GM18505 (cell line): ENCODE data around the gene UCP2.

Experiments
- ATAC-seq: cut with Tn5 transposase; IDR thresholded peaks from one replicate; pipeline ENCODE4 v1.9.1; 2021; ENCODE audit not compliant: unreplicated experiment
- POLR2A ChIP-seq: IDR thresholded peaks from 4 replicates; pipeline ENCODE4 v1.6.1; 2011; ENCODE audit warnings: borderline replicate concordance; ENCODE audit not compliant: insufficient read depth, insufficient read length; ENCODE audit errors: extremely low read depth

The UCP2 gene, protein sequence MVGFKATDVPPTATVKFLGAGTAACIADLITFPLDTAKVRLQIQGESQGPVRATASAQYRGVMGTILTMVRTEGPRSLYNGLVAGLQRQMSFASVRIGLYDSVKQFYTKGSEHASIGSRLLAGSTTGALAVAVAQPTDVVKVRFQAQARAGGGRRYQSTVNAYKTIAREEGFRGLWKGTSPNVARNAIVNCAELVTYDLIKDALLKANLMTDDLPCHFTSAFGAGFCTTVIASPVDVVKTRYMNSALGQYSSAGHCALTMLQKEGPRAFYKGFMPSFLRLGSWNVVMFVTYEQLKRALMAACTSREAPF

DNA sequence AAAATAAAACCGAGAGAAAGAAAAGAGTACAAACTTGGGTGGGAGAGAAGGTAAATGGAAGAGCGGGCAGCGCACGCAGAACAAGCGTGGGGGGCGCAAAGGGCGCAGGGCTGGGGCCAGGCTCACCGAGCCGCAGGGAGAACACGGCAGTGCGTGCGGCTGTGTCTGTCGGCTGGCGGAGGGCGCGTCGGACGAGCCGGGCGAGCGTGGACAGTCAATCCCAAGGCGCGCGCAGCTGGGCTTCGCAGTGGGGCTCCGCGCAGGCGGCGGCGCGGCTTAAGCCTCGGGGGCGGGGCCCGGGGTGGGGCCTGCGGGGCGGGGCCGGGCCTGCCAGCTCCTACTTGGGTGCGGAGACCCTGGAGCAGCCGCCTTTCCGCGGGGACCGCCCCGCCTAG lies at the start of gene UCP2:
Gene UCP2, minus strand, starts transcription at position 249 of the 395 bp plus-strand sequence. CDS start 4,465 bp downstream, outside the sequence.
- TF ChIP-seq POLR2A = peak; percentile 97
- peak; percentile 45 for ATAC-seq

DNA sequence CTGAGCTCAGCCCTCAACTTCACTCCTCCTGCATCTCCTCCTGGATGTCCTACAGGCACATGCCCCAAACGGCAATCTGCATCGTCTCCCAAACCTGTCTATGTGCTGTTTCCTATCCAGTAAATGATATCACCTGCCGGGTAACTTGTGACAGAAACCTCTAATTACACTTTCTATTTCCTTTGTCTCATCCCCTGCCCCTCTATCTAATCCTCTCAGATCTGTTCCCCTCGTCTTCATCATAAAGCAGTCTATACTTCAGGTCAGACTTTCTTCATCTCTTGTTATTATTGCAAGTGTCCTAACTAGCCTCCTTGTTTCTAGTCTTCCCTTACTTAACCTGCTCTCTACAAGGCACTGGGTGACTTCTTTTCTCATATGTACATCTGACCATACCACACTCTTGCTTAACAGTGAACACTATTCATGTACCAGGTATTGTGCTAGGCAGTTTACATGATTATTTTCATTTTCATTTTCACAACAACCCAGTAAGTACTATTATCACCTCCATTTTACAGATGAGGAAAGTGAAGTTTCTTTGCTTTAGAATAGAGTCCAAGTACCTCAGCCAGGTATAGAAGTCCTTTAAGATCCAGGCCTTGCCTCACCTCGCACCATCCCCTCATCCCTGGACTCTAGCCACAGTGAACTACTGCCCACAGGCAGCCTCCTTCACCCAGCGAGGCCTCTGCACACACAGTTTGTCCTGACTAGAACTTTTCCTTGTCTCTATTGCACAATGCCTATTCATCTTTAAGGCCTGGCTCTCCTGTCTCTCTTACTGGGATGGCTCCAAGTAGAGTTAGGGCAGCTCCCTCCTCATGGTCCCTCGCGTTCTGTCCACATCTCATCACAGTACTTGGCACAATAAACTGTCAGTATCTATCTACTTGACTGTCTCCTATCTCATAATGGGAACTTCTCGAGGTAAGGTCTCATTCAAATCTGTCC lies 48.4 kb upstream of the UCP2 start:
- no peak for ATAC-seq
- no peak for TF ChIP-seq POLR2A

DNA sequence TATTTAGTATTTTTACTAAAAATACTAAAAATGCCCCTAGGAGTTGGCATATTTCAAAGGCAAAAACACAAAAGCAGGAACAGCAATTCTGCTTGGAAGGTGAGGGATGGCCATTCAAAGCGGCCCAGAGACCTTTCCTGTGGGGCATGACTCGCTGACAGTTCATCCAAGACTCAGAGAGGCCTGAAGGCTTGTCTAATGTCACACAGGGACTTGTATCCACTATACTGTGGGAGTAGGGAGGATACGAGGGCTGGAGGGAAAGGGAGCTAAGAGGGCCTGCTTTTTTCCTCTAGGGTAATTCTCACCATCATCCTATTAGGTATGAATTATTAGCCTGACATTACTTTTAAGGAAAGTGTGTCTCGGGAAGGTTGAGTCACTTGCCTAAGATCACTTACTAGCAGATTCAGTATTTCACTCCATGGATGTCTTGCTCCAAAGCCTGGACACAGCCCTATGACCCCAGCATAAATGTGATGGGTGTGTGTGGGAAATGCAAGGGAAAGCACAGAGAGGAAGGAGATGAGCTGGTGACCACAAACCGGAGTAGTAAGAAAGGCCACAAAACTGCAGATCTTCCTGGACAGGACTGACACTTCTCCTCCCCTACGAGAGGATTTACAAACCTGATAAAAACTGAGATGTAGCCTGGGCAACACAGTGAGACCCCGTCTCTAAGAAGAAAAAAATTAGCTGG lies 43.0 kb upstream of the UCP2 start:
- no peak for ATAC-seq
- TF ChIP-seq POLR2A = no peak

DNA sequence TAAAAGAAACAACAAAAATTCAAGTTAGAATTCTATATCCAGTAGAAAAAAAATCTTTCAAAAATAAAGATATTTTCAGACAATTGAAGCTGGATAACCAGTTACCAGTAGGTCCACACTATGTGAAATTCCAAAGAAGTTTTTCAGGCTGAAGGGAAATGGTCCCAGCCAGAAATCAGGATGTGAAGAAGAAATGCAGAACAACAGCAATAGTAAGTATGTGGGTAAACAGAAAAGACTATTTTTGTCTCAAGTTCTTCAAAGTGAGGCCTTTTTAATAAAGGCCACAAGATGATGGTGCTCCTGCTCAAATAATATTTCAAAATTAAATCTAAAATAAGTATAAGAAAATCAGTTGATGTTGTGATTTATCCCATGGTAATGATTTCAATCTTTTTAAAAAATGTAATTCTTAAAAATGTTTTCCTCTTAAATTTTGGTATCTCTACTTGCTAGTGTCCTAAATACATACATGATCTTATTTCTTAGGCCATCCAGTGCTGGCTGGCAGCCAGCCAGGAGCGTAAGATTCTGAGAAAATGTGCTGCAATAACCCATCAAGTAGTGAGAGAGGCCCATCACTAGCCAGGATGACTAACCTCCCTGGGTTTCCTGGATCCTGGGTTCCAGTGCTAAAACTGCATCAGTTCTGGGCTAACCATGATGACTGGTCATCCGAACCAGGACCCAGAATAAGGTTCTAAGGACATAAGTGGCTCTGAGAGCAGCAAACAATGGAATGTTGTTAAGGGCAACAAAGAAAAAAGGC lies 41.8 kb upstream of the UCP2 start:
- ATAC-seq = no peak
- TF ChIP-seq POLR2A = no peak

DNA sequence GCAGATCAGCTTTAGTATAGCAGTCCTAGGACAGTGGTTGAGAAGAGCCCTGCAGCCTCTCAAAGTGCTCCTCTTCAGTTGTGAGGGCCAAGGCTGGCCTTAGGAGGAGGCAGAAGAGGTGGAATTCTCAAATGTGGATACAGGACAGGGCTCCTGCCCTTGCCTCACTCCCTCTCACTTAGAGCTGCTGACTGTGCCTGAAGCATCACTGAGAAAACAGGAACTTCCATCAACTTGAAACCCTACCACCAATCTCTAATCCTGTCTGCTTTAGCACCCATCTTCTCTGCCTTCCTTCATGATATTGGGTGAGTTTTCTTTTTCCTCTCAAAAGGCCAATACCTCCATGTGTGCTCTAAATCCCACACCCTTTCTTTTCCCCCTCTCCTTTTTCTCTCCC lies 40.6 kb upstream of the UCP2 start:
- no peak for TF ChIP-seq POLR2A
- no peak for ATAC-seq

DNA sequence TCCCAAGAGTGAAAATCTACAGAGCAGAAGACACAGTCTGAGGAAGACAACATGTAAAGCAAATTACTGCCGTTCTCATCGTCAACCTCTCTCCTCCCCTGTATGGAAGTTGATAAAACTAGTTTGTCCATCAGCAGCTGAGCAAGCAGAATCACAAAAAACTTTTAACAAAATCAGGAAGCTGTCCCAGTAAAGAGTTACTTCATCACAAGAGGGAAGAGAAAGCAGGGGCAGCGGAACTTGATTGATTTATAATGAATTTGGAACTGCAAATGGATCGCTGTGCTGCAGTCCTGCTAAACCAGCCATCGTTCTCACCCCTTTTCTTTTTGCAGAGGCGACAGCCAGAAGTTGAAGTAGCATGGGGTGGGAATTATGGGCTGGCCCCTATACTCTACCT lies 39.9 kb upstream of the UCP2 start:
- ATAC-seq = no peak
- no peak for TF ChIP-seq POLR2A

DNA sequence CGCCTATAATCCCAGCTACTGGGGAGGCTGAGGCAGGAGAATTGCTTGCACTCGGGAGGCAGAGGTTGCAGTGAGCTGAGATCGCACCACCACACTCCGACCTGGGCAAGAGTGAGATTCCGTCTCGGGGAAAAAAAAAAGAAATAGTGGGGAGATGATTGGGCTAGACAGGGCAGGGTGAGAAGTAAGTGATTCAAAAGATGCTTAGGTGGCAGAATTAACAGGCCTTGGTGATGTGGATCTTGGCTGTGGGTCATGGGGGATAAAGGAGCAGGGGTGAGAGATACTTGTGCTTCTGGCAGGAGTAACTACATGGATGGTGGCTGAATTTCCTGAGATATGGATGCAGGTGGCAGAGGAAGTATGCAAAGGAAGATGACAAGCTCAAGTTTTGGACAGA lies 39.4 kb upstream of the UCP2 start:
- TF ChIP-seq POLR2A = no peak
- no peak for ATAC-seq

DNA sequence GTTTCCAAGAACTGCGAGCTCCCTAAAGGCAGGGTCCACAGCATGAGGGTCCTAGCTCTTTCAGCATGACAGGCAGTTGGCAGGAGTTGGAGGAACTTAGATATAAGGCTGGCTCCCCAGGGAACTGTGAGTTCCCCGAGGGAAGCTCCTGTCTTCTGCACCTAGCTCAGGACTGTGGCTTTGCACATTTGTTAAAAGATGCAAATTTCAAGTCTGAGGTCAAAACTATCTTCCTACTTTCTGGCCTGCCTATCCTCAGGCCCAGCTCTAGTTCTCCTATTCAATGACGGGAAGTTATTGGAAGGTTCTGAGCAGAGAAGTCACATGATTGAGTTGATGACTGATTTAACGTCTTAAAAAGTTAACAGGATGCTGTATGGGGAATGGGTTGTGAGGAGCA lies 37.9 kb upstream of the UCP2 start:
- no peak for ATAC-seq
- TF ChIP-seq POLR2A = no peak

DNA sequence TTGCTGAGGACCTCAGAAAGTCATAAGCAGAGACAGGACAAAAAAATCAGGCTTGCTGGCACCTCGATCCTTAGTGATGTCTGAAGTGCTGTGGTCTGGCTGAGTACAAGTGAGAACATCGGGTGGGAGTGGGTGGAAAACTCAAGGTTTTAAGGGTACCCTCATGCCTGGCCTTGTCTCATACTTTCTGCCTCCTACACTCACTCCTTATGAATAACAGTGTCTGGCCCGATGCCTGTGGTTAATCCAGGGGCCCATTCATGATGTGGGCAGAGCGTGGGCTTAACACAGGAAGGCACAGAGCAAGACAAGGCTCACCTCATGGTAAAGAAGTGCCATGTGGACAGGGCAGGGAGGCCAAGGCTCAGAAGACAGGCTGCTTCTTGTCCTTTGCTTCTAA lies 37.2 kb upstream of the UCP2 start:
- no peak for ATAC-seq
- TF ChIP-seq POLR2A = no peak

DNA sequence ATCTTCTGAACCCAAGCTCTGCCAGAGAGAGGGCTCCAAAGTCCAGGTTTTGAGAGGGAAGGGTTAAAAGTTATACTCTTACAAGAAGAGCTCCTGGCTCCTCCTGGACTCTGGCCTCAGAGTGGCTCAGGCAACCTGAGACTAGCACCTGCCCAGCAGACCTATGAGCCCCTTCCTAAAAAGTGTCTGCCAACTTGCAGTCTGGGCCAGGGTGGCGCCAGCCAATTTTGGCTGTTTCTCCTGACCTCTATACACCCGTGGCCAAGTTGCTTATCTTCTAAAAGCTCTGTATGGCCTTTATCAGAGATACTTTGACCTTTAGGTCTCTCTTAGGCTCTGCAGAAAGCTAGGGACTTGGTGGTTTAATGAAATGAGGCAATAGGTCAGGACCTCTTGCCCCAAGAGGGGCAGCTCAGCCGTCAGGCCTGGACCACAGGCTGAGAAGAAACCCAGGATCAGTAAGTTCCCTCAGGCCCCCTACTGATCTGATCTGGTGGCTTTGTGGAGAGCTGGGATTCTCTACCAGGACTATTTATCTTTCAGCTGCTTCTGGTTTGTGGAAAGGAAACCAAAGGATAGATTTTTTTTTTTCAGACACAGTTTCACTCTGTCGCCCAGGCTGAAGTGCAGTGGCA lies 36.6 kb upstream of the UCP2 start:
- no peak for ATAC-seq
- no peak for TF ChIP-seq POLR2A

DNA sequence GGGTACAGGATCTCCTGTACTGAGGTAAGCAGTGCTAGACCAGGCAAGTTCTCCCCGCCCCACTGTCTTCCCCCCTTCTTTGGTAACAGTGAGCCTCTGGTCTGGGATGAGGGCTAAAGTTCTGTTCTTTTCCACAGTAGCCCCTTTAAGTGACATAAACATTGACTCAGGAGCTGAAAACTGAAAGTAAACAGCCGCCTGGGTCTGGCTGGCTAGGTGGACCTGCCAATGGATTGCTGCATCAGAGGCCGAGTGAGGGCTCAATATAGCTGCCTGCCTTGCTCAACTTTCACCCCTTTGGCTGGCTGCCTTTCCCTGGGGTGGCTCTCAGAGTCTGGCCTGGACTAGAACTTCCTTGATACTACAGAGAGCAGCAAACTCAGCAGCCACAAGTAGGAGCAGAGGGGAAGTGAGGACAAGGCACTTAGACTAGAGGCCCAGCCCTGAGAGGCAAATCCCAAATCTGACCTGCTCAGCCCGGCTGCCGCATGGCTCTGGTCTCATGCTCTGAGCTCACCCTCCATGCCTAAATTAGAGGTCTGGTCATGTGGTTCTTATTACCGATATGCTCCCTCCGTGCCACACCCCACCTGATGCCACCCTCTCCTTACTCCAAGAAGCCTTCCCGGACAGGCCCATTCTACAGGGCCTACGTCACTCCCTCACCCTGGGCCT lies 35.8 kb upstream of the UCP2 start:
- no peak for ATAC-seq
- TF ChIP-seq POLR2A = no peak

DNA sequence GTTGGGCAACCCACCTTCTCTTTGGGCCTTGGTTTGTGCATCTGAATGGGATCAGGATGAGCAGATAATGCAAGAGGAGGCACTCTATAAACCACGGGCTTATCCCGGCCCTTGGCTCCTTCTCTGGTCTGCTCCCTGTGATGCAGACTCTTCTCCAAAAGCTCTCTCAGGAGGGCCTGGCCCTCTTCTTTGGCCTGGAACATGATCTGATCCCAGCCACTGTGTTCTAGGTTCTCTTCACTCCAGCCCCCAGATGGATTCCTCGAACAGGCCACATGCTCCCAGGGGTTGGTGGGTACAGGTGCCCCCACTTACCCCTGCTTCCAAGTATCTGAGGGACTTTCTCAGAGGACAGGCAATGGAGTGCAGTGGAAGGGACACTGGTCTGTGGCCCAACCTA lies 35.0 kb upstream of the UCP2 start:
- no peak for ATAC-seq
- TF ChIP-seq POLR2A = no peak
